ENCODE data around the gene OR51M1. TPM values are rescaled to one million over a fixed set of nuclear protein-coding genes. Genes with fewer than 3 reads are reported as not detected.

OR51M1 gene
- polyA plus RNA-seq, 4 donors, result 0.04 TPM; not detected in 3

- no peak for DNase-seq (ENCODE audit: low read depth in 4 of 4, low spot score in 3 of 4)
Observed at GRCh38 chr11:5384335-5384734, 723 bp downstream of the OR51M1 start.

GRCh38 chr11:5390210-5390609 lies 6.6 kb downstream of the OR51M1 start:
- DNase-seq (ENCODE audit: low read depth in 4 of 4, low spot score in 3 of 4), result no peak

- no peak for DNase-seq (ENCODE audit: low read depth in 4 of 4, low spot score in 3 of 4)
Observed at GRCh38 chr11:5394091-5394490, 10.5 kb downstream of the OR51M1 start.

GRCh38 chr11:5398936-5399335 lies 15.3 kb downstream of the OR51M1 start:
- DNase-seq (ENCODE audit: low read depth in 4 of 4, low spot score in 3 of 4), result no peak

- no peak for DNase-seq (ENCODE audit: low read depth in 4 of 4, low spot score in 3 of 4)
Observed at GRCh38 chr11:5405173-5405572, 21.6 kb downstream of the OR51M1 start.

- DNase-seq (ENCODE audit: low read depth in 4 of 4, low spot score in 3 of 4), result no peak
Observed at GRCh38 chr11:5420993-5421392, 37.4 kb downstream of the OR51M1 start.

- DNase-seq (ENCODE audit: low read depth in 4 of 4, low spot score in 3 of 4), result no peak
Observed at GRCh38 chr11:5421811-5422210, 38.2 kb downstream of the OR51M1 start, which contains the start of gene OR51Q1. TSS of gene OR51Q1 (plus strand) at chr11:5422111. CDS start at chr11:5422201, 90 bp downstream.

GRCh38 chr11:5423131-5423530 lies 39.5 kb downstream of the OR51M1 start:
- DNase-seq (ENCODE audit: low read depth in 4 of 4, low spot score in 3 of 4), result no peak

- no peak for DNase-seq (ENCODE audit: low read depth in 4 of 4, low spot score in 3 of 4)
Observed at GRCh38 chr11:5441414-5441813, 57.8 kb downstream of the OR51M1 start, which contains the start of gene OR51I1. TSS of gene OR51I1 (minus strand) at chr11:5441514. CDS start at chr11:5441514, 0 bp downstream.

Other genes with a start within 250 kb of the OR51M1 start
- not detected for gene OR52A5, start 245.5 kb upstream of the OR51M1 start, polyA plus RNA-seq (ENCODE audit: insufficient read length in 4 of 4)
- gene OR52A1, start 229.1 kb upstream of the OR51M1 start, polyA plus RNA-seq (ENCODE audit: insufficient read length in 4 of 4), result under 1 TPM in 2 of 4 donors, not detected in 2; 0.03 TPM
- not detected for gene OR51V1, start 183.1 kb upstream of the OR51M1 start, polyA plus RNA-seq (ENCODE audit: insufficient read length in 4 of 4)
- 100 to 1,000 TPM; 127 to 236 (median 129) TPM for gene HBB, start 156.7 kb upstream of the OR51M1 start, polyA plus RNA-seq (ENCODE audit: insufficient read length in 4 of 4)
- 1 to 10 TPM; 1.3 to 3.2 (median 1.8) TPM for gene HBD, start 149.3 kb upstream of the OR51M1 start, polyA plus RNA-seq (ENCODE audit: insufficient read length in 4 of 4)
- 10 to 100 TPM in 1 of 4 donors, 1 to 10 TPM in 3; 2.5 to 13.0 (median 4.6) TPM for gene HBG1, start 134.0 kb upstream of the OR51M1 start, polyA plus RNA-seq (ENCODE audit: insufficient read length in 4 of 4)
- 1,000 to 10,000 TPM; 1,916 to 2,998 (median 2,577) TPM for gene HBG2, start 129.0 kb upstream of the OR51M1 start, polyA plus RNA-seq (ENCODE audit: insufficient read length in 4 of 4)
- 10 to 100 TPM in 1 of 4 donors, 1 to 10 TPM in 3; 6.6 to 11.6 (median 7.4) TPM for gene HBE1, start 113.9 kb upstream of the OR51M1 start, polyA plus RNA-seq (ENCODE audit: insufficient read length in 4 of 4)
- under 1 TPM in 2 of 4 donors, not detected in 2; 0.12 to 0.24 TPM for gene OR51B4, start 81.9 kb upstream of the OR51M1 start, polyA plus RNA-seq (ENCODE audit: insufficient read length in 4 of 4)
- not detected for gene OR51B2, start 59.5 kb upstream of the OR51M1 start, polyA plus RNA-seq (ENCODE audit: insufficient read length in 4 of 4)
- gene OR51B5, start 40.3 kb upstream of the OR51M1 start, polyA plus RNA-seq (ENCODE audit: insufficient read length in 4 of 4), result under 1 TPM; 0.35 to 0.69 (median 0.60) TPM
- not detected for gene OR51B6, start 32.3 kb upstream of the OR51M1 start, polyA plus RNA-seq (ENCODE audit: insufficient read length in 4 of 4)
- under 1 TPM in 1 of 4 donors, not detected in 3; 0.06 TPM for gene OR51Q1, start 38.3 kb downstream of the OR51M1 start, polyA plus RNA-seq (ENCODE audit: insufficient read length in 4 of 4)
- gene OR51I1, start 57.7 kb downstream of the OR51M1 start, polyA plus RNA-seq (ENCODE audit: insufficient read length in 4 of 4), result not detected
- gene OR51I2, start 65.5 kb downstream of the OR51M1 start, polyA plus RNA-seq (ENCODE audit: insufficient read length in 4 of 4), result not detected
- not detected for gene OR52D1, start 104.9 kb downstream of the OR51M1 start, polyA plus RNA-seq (ENCODE audit: insufficient read length in 4 of 4)
- not detected for gene UBQLN3, start 126.1 kb downstream of the OR51M1 start, polyA plus RNA-seq (ENCODE audit: insufficient read length in 4 of 4)
- under 1 TPM; 0.34 to 0.91 (median 0.50) TPM for gene UBQLNL, start 132.9 kb downstream of the OR51M1 start, polyA plus RNA-seq (ENCODE audit: insufficient read length in 4 of 4)
- not detected for gene OR52H1, start 164.7 kb downstream of the OR51M1 start, polyA plus RNA-seq (ENCODE audit: insufficient read length in 4 of 4)
- under 1 TPM in 1 of 4 donors, not detected in 3; 0.05 TPM for gene OR52B6, start 197.1 kb downstream of the OR51M1 start, polyA plus RNA-seq (ENCODE audit: insufficient read length in 4 of 4)
- gene TRIM6, start 212.8 kb downstream of the OR51M1 start, polyA plus RNA-seq (ENCODE audit: insufficient read length in 4 of 4), result 10 to 100 TPM; 16.9 to 73.5 (median 39.6) TPM
- gene TRIM34, start 241.2 kb downstream of the OR51M1 start, polyA plus RNA-seq (ENCODE audit: insufficient read length in 4 of 4), result 10 to 100 TPM in 3 of 4 donors, 1 to 10 TPM in 1; 8.2 to 12.7 (median 11.5) TPM

Data from right renal pelvis (tissue), 4 donors.